Memory B cell (primary cell): ENCODE results near the gene URM1.
A peak's percentile ranks its signal among the peaks of the same experiment; 100 is the strongest.

Source experiments
- ATAC-seq: fragments of 150-1000 bp; cut with Tn5 transposase; 2 replicates; pipeline ENCODE4 v1.10.0; 2021; ENCODE audit warnings: low read depth, mild to moderate bottlenecking, moderate library complexity
- DNase-seq, 2 donors: peaks; one replicate each; pipeline ENCODE4 v3.0.0; 2022; ENCODE audit warnings: low spot score in 2 of 2
- H3K27ac Mint-ChIP-seq: one replicate; pipeline ENCODE4 v1.8.0; 2022; ENCODE audit warnings: mild to moderate bottlenecking, moderate library complexity, mixed read lengths
- H3K27me3 Mint-ChIP-seq: one replicate; pipeline ENCODE4 v1.8.0; 2022; ENCODE audit warnings: mixed read lengths
- H3K36me3 Mint-ChIP-seq: one replicate; pipeline ENCODE4 v1.8.0; 2022; ENCODE audit warnings: mild to moderate bottlenecking, mixed read lengths
- H3K4me1 Mint-ChIP-seq: one replicate; pipeline ENCODE4 v1.8.0; 2022; ENCODE audit warnings: mixed read lengths
- H3K4me3 Mint-ChIP-seq: one replicate; pipeline ENCODE4 v1.8.0; 2022; ENCODE audit warnings: mild to moderate bottlenecking, moderate library complexity, mixed read lengths
- H3K9me3 Mint-ChIP-seq: one replicate; pipeline ENCODE4 v1.8.0; 2022; ENCODE audit warnings: mixed read lengths

The URM1 gene

GRCh38 chr9:128431207-128431606 is 60.0 kb downstream of the URM1 start:
- H3K4me1 Mint-ChIP-seq, result no peaks in the 10 kb centered on the region
- H3K4me3 Mint-ChIP-seq, result no peak overlapping the region
- H3K27me3 Mint-ChIP-seq, result peaks cover 2% of the 10 kb centered on the region
- no peak for DNase-seq
- no peaks in the 10 kb centered on the region for H3K9me3 Mint-ChIP-seq
- no peak for ATAC-seq
- H3K27ac Mint-ChIP-seq, result no peak overlapping the region
- no peaks in the 10 kb centered on the region for H3K36me3 Mint-ChIP-seq

- ATAC-seq, result no peak
- Mint-ChIP-seq H3K9me3 (no peaks in the 10 kb centered on the region), H3K4me3 (no peak overlapping the region), H3K27me3 (peaks cover 2% of the 10 kb centered on the region), H3K36me3 (no peaks in the 10 kb centered on the region), H3K27ac (no peak overlapping the region), H3K4me1 (peaks cover 4% of the 10 kb centered on the region)
- no peak for DNase-seq
These were observed 63.2 kb downstream of the URM1 start for GRCh38 chr9:128434340-128434739.

GRCh38 chr9:128435611-128436010 is 64.4 kb downstream of the URM1 start:
- ATAC-seq, result no peak
- no peak overlapping the region for H3K27ac Mint-ChIP-seq

GRCh38 chr9:128438343-128439109 is 67.4 kb downstream of the URM1 start:
- no peak overlapping the region for H3K4me3 Mint-ChIP-seq
- no peaks in the 10 kb centered on the region for H3K27me3 Mint-ChIP-seq
- H3K4me1 Mint-ChIP-seq, result peaks cover 4% of the 10 kb centered on the region
- peak; percentile 84 to 91 for DNase-seq
- H3K9me3 Mint-ChIP-seq, result no peaks in the 10 kb centered on the region
- no peaks in the 10 kb centered on the region for H3K36me3 Mint-ChIP-seq
- ATAC-seq, result peak; percentile 98
- H3K27ac Mint-ChIP-seq, result no peak overlapping the region

More at GRCh38 chr9:128435611-128436010, 64.4 kb downstream of the URM1 start:
- Mint-ChIP-seq H3K9me3 (no peaks in the 10 kb centered on the region), H3K36me3 (no peaks in the 10 kb centered on the region), H3K4me3 (no peak overlapping the region), H3K4me1 (peaks cover 4% of the 10 kb centered on the region), H3K27me3 (no peaks in the 10 kb centered on the region)
- no peak for DNase-seq

GRCh38 chr9:128439273-128439672 is 68.1 kb downstream of the URM1 start:
- H3K27ac Mint-ChIP-seq, result no peak overlapping the region
- ATAC-seq, result peak; percentile 4
- no peak overlapping the region for H3K4me3 Mint-ChIP-seq
- no peaks in the 10 kb centered on the region for H3K36me3 Mint-ChIP-seq
- H3K27me3 Mint-ChIP-seq, result no peaks in the 10 kb centered on the region
- DNase-seq, result no peak
- peaks cover 4% of the 10 kb centered on the region for H3K4me1 Mint-ChIP-seq
- no peaks in the 10 kb centered on the region for H3K9me3 Mint-ChIP-seq
